ENCODE data around the gene RBP5. TPM values are rescaled to one million over a fixed set of nuclear protein-coding genes. Genes with fewer than 3 reads are reported as not detected.

RBP5 gene
- total RNA-seq, 2 experiments from 2014 or later, result 0.29 to 0.42 TPM

- ChIA-PET CTCF (interaction anchor here (2.0 kb wide), 1 partner anchor 24 kb away, joined by 6 read pairs; no protein-coding TSS in a partner anchor), POLR2A (interaction anchor here (4.0 kb wide), 1 partner anchor 145 kb away, joined by 17 read pairs; the partner anchor contains the start of genes C12orf57 and RNU7-1)
- DNase-seq (no peak), ATAC-seq (no peak)
- Mint-ChIP-seq H3K27me3 (ENCODE audit: low read depth) (peaks cover 5% of the 10 kb centered on the region), H3K4me3 (no peak overlapping the region), H3K4me1 (ENCODE audit: low read depth) (peaks cover 10% of the 10 kb centered on the region), H3K27ac (no peak overlapping the region), H3K9me3 (ENCODE audit: insufficient read depth) (no peaks in the 10 kb centered on the region), H3K36me3 (ENCODE audit: low read depth) (no peaks in the 10 kb centered on the region)
These were observed 39.4 kb downstream of the RBP5 start for GRCh38 chr12:7089196-7089871.

GRCh38 chr12:7083125-7083524 lies 45.6 kb downstream of the RBP5 start:
- Mint-ChIP-seq H3K27ac (no peak overlapping the region), H3K4me1 (ENCODE audit: low read depth) (no peaks in the 10 kb centered on the region), H3K27me3 (ENCODE audit: low read depth) (peaks cover 4% of the 10 kb centered on the region), H3K9me3 (ENCODE audit: insufficient read depth) (no peaks in the 10 kb centered on the region), H3K4me3 (no peak overlapping the region), H3K36me3 (ENCODE audit: low read depth) (peaks cover 4% of the 10 kb centered on the region)
- ChIA-PET POLR2A (no interaction called here), CTCF (no interaction called here)
- no peak for DNase-seq
- no peak for ATAC-seq

- ChIA-PET POLR2A (no interaction called here), CTCF (no interaction called here)
- Mint-ChIP-seq H3K4me3 (no peak overlapping the region), H3K9me3 (ENCODE audit: insufficient read depth) (no peaks in the 10 kb centered on the region), H3K27ac (no peak overlapping the region), H3K4me1 (ENCODE audit: low read depth) (no peaks in the 10 kb centered on the region), H3K36me3 (ENCODE audit: low read depth) (peaks cover 4% of the 10 kb centered on the region), H3K27me3 (ENCODE audit: low read depth) (peaks cover 8% of the 10 kb centered on the region)
- ATAC-seq, result no peak
- no peak for DNase-seq
These were observed 47.7 kb downstream of the RBP5 start for GRCh38 chr12:7081037-7081436.

- DNase-seq, result no peak
- no peak overlapping the region for H3K4me3 Mint-ChIP-seq
- H3K4me1 Mint-ChIP-seq (ENCODE audit: low read depth), result peaks cover 6% of the 10 kb centered on the region
- H3K9me3 Mint-ChIP-seq (ENCODE audit: insufficient read depth), result no peaks in the 10 kb centered on the region
- H3K27me3 Mint-ChIP-seq (ENCODE audit: low read depth), result peaks cover 14% of the 10 kb centered on the region
- ChIA-PET CTCF (interaction anchor here (0.8 kb wide), 1 partner anchor 25 kb away, joined by 3 read pairs; no protein-coding TSS in a partner anchor), POLR2A (no interaction called here)
- no peak for ATAC-seq
- no peak overlapping the region for H3K27ac Mint-ChIP-seq
- peaks cover 4% of the 10 kb centered on the region for H3K36me3 Mint-ChIP-seq (ENCODE audit: low read depth)
These were observed 48.9 kb downstream of the RBP5 start for GRCh38 chr12:7079826-7080125.

GRCh38 chr12:7078163-7078562 lies 50.5 kb downstream of the RBP5 start:
- H3K27me3 Mint-ChIP-seq (ENCODE audit: low read depth), result peaks cover 19% of the 10 kb centered on the region
- ATAC-seq (no peak), DNase-seq (no peak)
- peaks cover 6% of the 10 kb centered on the region for H3K4me1 Mint-ChIP-seq (ENCODE audit: low read depth)
- H3K36me3 Mint-ChIP-seq (ENCODE audit: low read depth), result peaks cover 2% of the 10 kb centered on the region
- ChIA-PET POLR2A (no interaction called here), CTCF (no interaction called here)
- H3K27ac Mint-ChIP-seq, result no peak overlapping the region
- H3K4me3 Mint-ChIP-seq, result no peak overlapping the region
- H3K9me3 Mint-ChIP-seq (ENCODE audit: insufficient read depth), result no peaks in the 10 kb centered on the region

- ATAC-seq (no peak), DNase-seq (no peak)
- no peak overlapping the region for H3K4me3 Mint-ChIP-seq
- no peaks in the 10 kb centered on the region for H3K36me3 Mint-ChIP-seq (ENCODE audit: low read depth)
- ChIA-PET POLR2A (no interaction called here), CTCF (interaction anchor here (1.0 kb wide), 1 partner anchor 32 kb away, joined by 3 read pairs; no protein-coding TSS in a partner anchor)
- no peaks in the 10 kb centered on the region for H3K9me3 Mint-ChIP-seq (ENCODE audit: insufficient read depth)
- peaks cover 6% of the 10 kb centered on the region for H3K4me1 Mint-ChIP-seq (ENCODE audit: low read depth)
- peaks cover 30% of the 10 kb centered on the region for H3K27me3 Mint-ChIP-seq (ENCODE audit: low read depth)
- H3K27ac Mint-ChIP-seq, result no peak overlapping the region
These were observed 52.2 kb downstream of the RBP5 start for GRCh38 chr12:7076493-7076892.

GRCh38 chr12:7075939-7076338 lies 52.8 kb downstream of the RBP5 start:
- Mint-ChIP-seq H3K9me3 (ENCODE audit: insufficient read depth) (no peaks in the 10 kb centered on the region), H3K27ac (no peak overlapping the region), H3K27me3 (ENCODE audit: low read depth) (peaks cover 30% of the 10 kb centered on the region), H3K36me3 (ENCODE audit: low read depth) (no peaks in the 10 kb centered on the region), H3K4me3 (no peak overlapping the region), H3K4me1 (ENCODE audit: low read depth) (peaks cover 6% of the 10 kb centered on the region)
- ChIA-PET POLR2A (no interaction called here), CTCF (interaction anchor here (0.7 to 1.0 kb wide), 2 partner anchors 32 to 265 kb away, joined by 3 read pairs; no protein-coding TSS in a partner anchor)
- ATAC-seq (no peak), DNase-seq (no peak)

- H3K9me3 Mint-ChIP-seq (ENCODE audit: insufficient read depth), result no peaks in the 10 kb centered on the region
- H3K4me1 Mint-ChIP-seq (ENCODE audit: low read depth), result peaks cover 6% of the 10 kb centered on the region
- no peak overlapping the region for H3K27ac Mint-ChIP-seq
- ChIA-PET CTCF (interaction anchor here (0.7 kb wide), 1 partner anchor 265 kb away, joined by 3 read pairs; no protein-coding TSS in a partner anchor), POLR2A (no interaction called here)
- H3K27me3 Mint-ChIP-seq (ENCODE audit: low read depth), result peaks cover 30% of the 10 kb centered on the region
- H3K36me3 Mint-ChIP-seq (ENCODE audit: low read depth), result no peaks in the 10 kb centered on the region
- no peak for ATAC-seq
- H3K4me3 Mint-ChIP-seq, result no peak overlapping the region
- DNase-seq, result no peak
These were observed 53.2 kb downstream of the RBP5 start for GRCh38 chr12:7075518-7075917.

- DNase-seq (no peak), ATAC-seq (no peak)
- H3K27ac Mint-ChIP-seq, result no peak overlapping the region
- H3K9me3 Mint-ChIP-seq (ENCODE audit: insufficient read depth), result no peaks in the 10 kb centered on the region
- no peaks in the 10 kb centered on the region for H3K36me3 Mint-ChIP-seq (ENCODE audit: low read depth)
- H3K4me1 Mint-ChIP-seq (ENCODE audit: low read depth), result peaks cover 6% of the 10 kb centered on the region
- CTCF ChIA-PET, result no interaction called here
- POLR2A ChIA-PET, result no interaction called here
- H3K27me3 Mint-ChIP-seq (ENCODE audit: low read depth), result peaks cover 29% of the 10 kb centered on the region
- no peak overlapping the region for H3K4me3 Mint-ChIP-seq
These were observed 54.7 kb downstream of the RBP5 start for GRCh38 chr12:7073946-7074345.

Other genes with a start within 250 kb of the RBP5 start
- gene LRRC23, start 224.1 kb downstream of the RBP5 start, total RNA-seq, result 1 to 10 TPM; 6.5 to 8.6 TPM
- 100 to 1,000 TPM; 133 to 141 TPM for gene ENO2, start 214.3 kb downstream of the RBP5 start, total RNA-seq
- 10 to 100 TPM; 21.6 to 24.5 TPM for gene ATN1, start 200.9 kb downstream of the RBP5 start, total RNA-seq
- not detected for gene RNU7-1, start 185.1 kb downstream of the RBP5 start, total RNA-seq
- gene C12orf57, start 184.9 kb downstream of the RBP5 start, total RNA-seq, result 100 to 1,000 TPM; 184 to 185 TPM
- 100 to 1,000 TPM; 354 to 397 TPM for gene PTPN6, start 177.5 kb downstream of the RBP5 start, total RNA-seq
- gene PHB2, start 158.2 kb downstream of the RBP5 start, total RNA-seq, result 100 to 1,000 TPM; 226 to 236 TPM
- gene EMG1, start 158.0 kb downstream of the RBP5 start, total RNA-seq, result 10 to 100 TPM; 54.9 to 58.7 TPM
- 10 to 100 TPM; 37.3 to 40.3 TPM for gene LPCAT3, start 110.4 kb downstream of the RBP5 start, total RNA-seq
- gene C1S, start 68.2 kb downstream of the RBP5 start, total RNA-seq, result under 1 TPM; 0.50 to 0.90 TPM
- 1 to 10 TPM; 3.6 to 3.7 TPM for gene C1R, start 36.4 kb downstream of the RBP5 start, total RNA-seq
- 10 to 100 TPM; 21.5 to 23.3 TPM for gene C1RL, start 19.7 kb downstream of the RBP5 start, total RNA-seq
- 10 to 100 TPM; 76.8 to 83.9 TPM for gene CLSTN3, start 1.5 kb upstream of the RBP5 start, total RNA-seq
- gene PEX5, start 60.8 kb upstream of the RBP5 start, total RNA-seq, result 10 to 100 TPM; 19.1 to 21.0 TPM
- not detected for gene ACSM4, start 175.2 kb upstream of the RBP5 start, total RNA-seq